Hematopoietic multipotent progenitor cell treated with erythropoietin and hydrocortisone succinate and interleukin-3 and kit ligand, for 8 days (in vitro differentiated cells): ENCODE data around the gene PIGT.

Experiments
- DNase-seq: peaks from one replicate; pipeline ENCODE4 v3.0.0-alpha.2; 2015

Gene PIGT

GRCh38 chr20:45415822-45416637, at the start of gene PIGT:
Gene PIGT (plus strand): TSS chr20:45416141. CDS start chr20:45416157, 16 bp downstream.
- peak; percentile 92 for DNase-seq

DNA sequence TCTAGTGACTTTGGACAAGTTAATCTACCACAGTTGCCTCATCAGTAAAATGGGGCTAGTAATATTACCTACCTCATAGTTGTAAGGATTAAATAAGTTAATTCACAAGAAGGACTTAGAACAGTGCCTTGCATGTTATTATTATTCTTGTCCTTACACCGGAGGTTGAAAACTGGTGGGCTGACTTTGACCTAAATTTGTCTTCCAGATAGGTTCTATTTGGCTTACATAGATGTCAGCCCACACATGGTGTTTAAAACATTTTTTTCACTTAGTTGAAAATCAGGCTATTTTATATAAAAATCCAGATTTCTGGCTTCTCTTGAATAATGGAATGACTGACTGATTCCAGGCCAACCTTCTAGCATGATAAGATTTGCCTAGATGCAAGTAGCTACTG, 49.7 kb upstream of the PIGT start:
- DNase-seq, result no peak

DNA sequence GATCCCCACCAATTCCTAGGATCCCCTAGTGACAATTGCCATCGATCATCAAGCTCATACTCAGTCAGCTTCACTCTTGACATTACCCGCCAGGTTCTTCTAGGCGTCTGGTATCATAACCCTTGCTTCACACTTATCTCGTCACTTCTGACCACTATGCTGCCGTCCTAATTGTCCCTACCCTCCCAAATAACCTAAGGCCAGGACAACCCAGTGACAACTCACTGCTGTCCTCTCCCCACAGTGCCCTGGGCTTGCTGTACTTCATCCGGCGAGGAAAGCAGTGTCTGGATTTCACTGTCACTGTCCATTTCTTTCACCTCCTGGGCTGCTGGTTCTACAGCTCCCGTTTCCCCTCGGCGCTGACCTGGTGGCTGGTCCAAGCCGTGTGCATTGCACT, 49.3 kb upstream of the PIGT start:
- DNase-seq, result no peak

GRCh38 chr20:45367126-45367525, 48.8 kb upstream of the PIGT start:
- DNase-seq, result no peak

DNA sequence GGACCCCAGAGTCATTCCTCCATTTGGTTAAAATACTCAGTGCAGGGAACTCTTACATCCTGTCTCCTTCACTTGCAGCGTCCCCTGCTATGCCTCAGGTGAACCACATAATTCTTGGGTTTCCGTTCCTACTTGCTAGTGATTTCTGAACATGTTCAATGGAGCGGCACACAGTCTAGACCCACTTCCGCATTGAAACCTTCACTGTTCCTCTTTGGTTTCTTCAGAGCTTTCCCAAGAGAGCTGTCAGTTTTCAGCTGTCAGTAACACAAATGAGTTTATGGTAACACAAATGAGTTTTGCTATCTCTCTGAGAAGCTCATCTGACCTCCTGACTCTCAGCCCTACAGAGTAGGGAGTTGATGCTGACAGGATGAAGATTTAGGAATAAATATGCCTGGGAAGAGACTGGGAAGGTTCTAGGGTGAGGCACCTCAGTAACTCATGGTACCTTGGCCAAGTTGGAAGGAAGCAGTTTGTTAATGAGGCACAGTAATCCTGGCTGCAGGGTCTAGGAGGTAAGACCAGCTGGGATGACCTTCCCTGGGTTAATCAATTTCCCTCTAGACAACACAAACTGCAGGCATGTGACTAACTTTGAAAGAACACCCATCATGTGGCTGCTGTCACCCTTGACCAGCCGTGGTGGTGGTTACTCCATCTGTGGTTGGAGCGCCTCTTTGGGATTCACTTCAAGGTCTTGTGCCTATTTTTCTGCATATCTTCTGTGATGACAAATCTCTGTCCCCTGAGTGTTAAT, 47.5 kb upstream of the PIGT start:
- DNase-seq, result no peak

- DNase-seq, result no peak
Observed at GRCh38 chr20:45370571-45371160, 45.3 kb upstream of the PIGT start.

GRCh38 chr20:45372241-45372640, 43.7 kb upstream of the PIGT start:
- DNase-seq, result no peak

- DNase-seq, result no peak
Observed at GRCh38 chr20:45372646-45373352, 43.1 kb upstream of the PIGT start.

GRCh38 chr20:45373353-45374100, 42.4 kb upstream of the PIGT start:
- peak; percentile 93 for DNase-seq

GRCh38 chr20:45374101-45374467, 41.9 kb upstream of the PIGT start:
- DNase-seq, result no peak

- DNase-seq, result no peak
Observed at GRCh38 chr20:45374966-45375365, 41.0 kb upstream of the PIGT start.

GRCh38 chr20:45377269-45377668, 38.7 kb upstream of the PIGT start:
- DNase-seq, result no peak

GRCh38 chr20:45378191-45378590, 37.8 kb upstream of the PIGT start, which contains the start of gene TP53TG5:
Gene TP53TG5 (minus strand): TSS chr20:45378325. CDS start chr20:45378236, 89 bp downstream.
- no peak for DNase-seq

DNA sequence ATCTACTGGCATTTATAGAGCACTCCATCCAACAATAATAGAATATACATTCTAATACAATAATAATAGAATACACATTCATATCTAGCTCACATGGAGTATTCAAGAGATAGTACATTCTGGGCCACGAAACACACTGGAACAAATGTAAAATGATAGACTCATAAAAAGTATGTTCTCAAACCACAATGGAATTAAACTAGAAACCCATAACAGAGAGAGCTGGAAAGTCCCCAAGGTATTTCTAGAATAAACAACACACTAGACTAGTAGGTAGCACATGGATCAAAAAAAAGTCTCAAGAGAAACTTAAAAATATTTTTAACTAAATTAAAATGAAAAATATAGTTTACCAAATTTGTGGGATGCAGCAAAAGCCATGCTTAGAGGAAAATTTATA, 28.7 kb upstream of the PIGT start:
- no peak for DNase-seq

- DNase-seq, result no peak
Observed at GRCh38 chr20:45390931-45391330, 25.0 kb upstream of the PIGT start.

- no peak for DNase-seq
Observed at GRCh38 chr20:45391559-45391958, 24.4 kb upstream of the PIGT start.

GRCh38 chr20:45392733-45393132, 23.2 kb upstream of the PIGT start:
- no peak for DNase-seq

- no peak for DNase-seq
Observed at GRCh38 chr20:45394221-45395113, 21.5 kb upstream of the PIGT start.

DNA sequence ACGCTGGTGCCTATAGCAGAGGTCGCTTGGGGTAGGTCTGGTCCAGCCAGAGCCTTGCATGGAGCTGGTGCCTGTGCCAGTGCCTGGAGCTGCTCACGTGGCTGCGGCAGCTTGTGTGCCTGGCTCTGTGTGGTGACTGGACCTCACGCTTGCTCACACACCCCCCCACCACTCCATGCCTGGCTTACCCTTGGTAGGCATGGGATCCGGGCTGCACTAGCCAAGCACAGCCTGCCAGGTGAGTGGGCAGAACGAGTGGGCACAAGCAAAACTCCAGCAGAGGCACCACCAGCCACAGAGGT, 20.9 kb upstream of the PIGT start:
- no peak for DNase-seq

DNA sequence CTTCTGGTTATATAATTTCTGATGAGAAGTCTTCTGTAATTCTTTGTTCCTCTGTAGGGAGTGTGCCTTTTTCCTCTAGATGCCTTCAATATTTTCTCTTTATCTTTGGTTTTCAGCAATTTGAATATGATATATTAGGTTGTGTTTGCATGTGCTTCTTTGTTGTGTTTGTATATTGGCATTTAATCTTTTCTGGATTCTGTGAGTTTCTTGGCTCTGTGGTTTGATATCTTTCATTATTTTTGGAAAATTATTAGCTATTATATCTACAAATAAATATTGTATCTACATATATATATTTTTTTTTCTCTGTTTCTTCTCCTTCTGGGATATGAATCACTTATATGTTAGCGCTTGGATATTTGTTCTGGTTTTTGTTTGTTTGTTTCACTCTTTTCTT, 16.9 kb upstream of the PIGT start:
- no peak for DNase-seq

GRCh38 chr20:45400346-45401031, 15.5 kb upstream of the PIGT start:
- DNase-seq, result no peak
